HG02885 (cell line): Measurements from ENCODE around the gene SLC39A11.
"Not testable (repeated sequence)": the region's sequence is repeated elsewhere in the genome, so short reads cannot be mapped to it uniquely, and the experiment has no call there.

Source experiments
- ATAC-seq: cut with Tn5 transposase; IDR thresholded peaks from one replicate; pipeline ENCODE4 v1.9.1; 2021; ENCODE audit warnings: mild to moderate bottlenecking; ENCODE audit not compliant: unreplicated experiment, poor library complexity

Gene SLC39A11

GRCh38 chr17:72853440-72854415 is 238.8 kb downstream of the SLC39A11 start:
- ATAC-seq: no peak

GRCh38 chr17:72852277-72852938 is 240.1 kb downstream of the SLC39A11 start:
- no peak for ATAC-seq

- ATAC-seq: no peak
Measured at GRCh38 chr17:72850410-72851118, 241.9 kb downstream of the SLC39A11 start.

GRCh38 chr17:72846399-72846798 is 246.1 kb downstream of the SLC39A11 start:
- ATAC-seq: no peak

- ATAC-seq: no peak
Measured at GRCh38 chr17:72843591-72843990, 248.9 kb downstream of the SLC39A11 start.

GRCh38 chr17:72840019-72840418 is 252.5 kb downstream of the SLC39A11 start:
- ATAC-seq: no peak

- no peak for ATAC-seq
Measured at GRCh38 chr17:72839131-72839725, 253.3 kb downstream of the SLC39A11 start.

GRCh38 chr17:72838581-72838980 is 253.9 kb downstream of the SLC39A11 start:
- no peak for ATAC-seq

- ATAC-seq: no peak
Measured at GRCh38 chr17:72838068-72838467, 254.4 kb downstream of the SLC39A11 start.

GRCh38 chr17:72837335-72837734 is 255.2 kb downstream of the SLC39A11 start:
- ATAC-seq: no peak

- no peak for ATAC-seq
Measured at GRCh38 chr17:72833128-72833765, 259.2 kb downstream of the SLC39A11 start.

GRCh38 chr17:72832306-72832705 is 260.2 kb downstream of the SLC39A11 start:
- ATAC-seq: no peak

- ATAC-seq: no peak
Measured at GRCh38 chr17:72829883-72830282, 262.6 kb downstream of the SLC39A11 start.

- no peak for ATAC-seq
Measured at GRCh38 chr17:72826602-72827001, 265.9 kb downstream of the SLC39A11 start.

GRCh38 chr17:72826059-72826458 is 266.4 kb downstream of the SLC39A11 start:
- not testable (repeated sequence) for ATAC-seq

GRCh38 chr17:72825218-72825617 is 267.3 kb downstream of the SLC39A11 start:
- no peak for ATAC-seq

- not testable (repeated sequence) for ATAC-seq
Measured at GRCh38 chr17:72824267-72824666, 268.2 kb downstream of the SLC39A11 start.

GRCh38 chr17:72822358-72823023 is 270.0 kb downstream of the SLC39A11 start:
- ATAC-seq: no peak

GRCh38 chr17:72816406-72816805 is 276.1 kb downstream of the SLC39A11 start:
- no peak for ATAC-seq
